Measurements from ENCODE around the gene LMBRD1. TPM values are rescaled to one million over a fixed set of nuclear protein-coding genes. Genes with fewer than 3 reads are reported as not detected.

Gene LMBRD1
- total RNA-seq, 1 experiment from 2014 or later, result 17.0 TPM

GRCh38 chr6:69758214-69758613 is 38.6 kb downstream of the LMBRD1 start:
- WGBS (ENCODE audit: extremely low coverage, insufficient read length, low lambda C conversion rate), result no CpG with 5 or more reads among the region's 1 CpG
- no peak for DNase-seq
- Histone ChIP-seq H4K20me1 (ENCODE audit: control insufficient read depth, insufficient read depth, insufficient read length) (no peaks in the 10 kb centered on the region), H2BK15ac (ENCODE audit: low read depth, low read length) (no peak overlapping the region), H2BK12ac (ENCODE audit: insufficient read length, low read depth, low read length) (no peak overlapping the region), H3K9me3 (ENCODE audit: control insufficient read depth, low read depth, low read length) (no peaks in the 10 kb centered on the region), H2BK120ac (ENCODE audit: low read depth, low read length, poor library complexity, severe bottlenecking) (no peak overlapping the region), H3K23ac (ENCODE audit: insufficient read length, low read depth, low read length) (no peak overlapping the region), H2AK5ac (ENCODE audit: insufficient read length, low read length) (no peak overlapping the region), H4K91ac (ENCODE audit: insufficient read length, low read depth, low read length) (no peak overlapping the region), H3K14ac (ENCODE audit: insufficient read depth, low read length) (no peak overlapping the region), H3K18ac (ENCODE audit: insufficient read length, low read depth, low read length) (no peak overlapping the region), H4K8ac (replicated peaks; ENCODE audit: insufficient read length, low read depth, low read length) (no peak overlapping the region), H3K23me2 (ENCODE audit: insufficient read length, low read depth, low read length, poor library complexity, severe bottlenecking) (no peaks in the 10 kb centered on the region), H3K4ac (ENCODE audit: low read depth, low read length) (no peak overlapping the region), H3K56ac (ENCODE audit: insufficient read length, low read depth, low read length) (no peak overlapping the region), H3K79me2 (ENCODE audit: insufficient read depth, low read length) (no peaks in the 10 kb centered on the region), H2BK20ac (ENCODE audit: low read depth, low read length, poor library complexity, severe bottlenecking) (no peak overlapping the region), H4K5ac (ENCODE audit: insufficient read length, low read depth, low read length) (no peak overlapping the region), H3K79me1 (ENCODE audit: insufficient read depth, low read depth, low read length, poor library complexity, severe bottlenecking) (no peaks in the 10 kb centered on the region), H2AFZ (ENCODE audit: low read length) (no peak overlapping the region), H3K27ac (ENCODE audit: insufficient read length, low read depth, low read length) (no peak overlapping the region), H3T11ph (ENCODE audit: low read length) (no peak overlapping the region), H2BK5ac (ENCODE audit: insufficient read length, low read length) (no peak overlapping the region), H3K9ac (ENCODE audit: extremely low read depth, insufficient read length, low read length) (no peak overlapping the region), H3K27me3 (ENCODE audit: insufficient read depth, low read length) (no peaks in the 10 kb centered on the region), H3K4me2 (ENCODE audit: insufficient read depth, insufficient read length, low read length) (no peak overlapping the region), H3K4me1 (ENCODE audit: insufficient read depth, low read length) (peaks cover 5% of the 10 kb centered on the region; the same call in 1 of the 2 replicates)
- H3K36me3 Mint-ChIP-seq (ENCODE audit: insufficient read depth in 1 of 3, low read depth in 3 of 3), result peaks cover 4 to 11% (median 7%) of the 10 kb centered on the region in 3 experiments
- no peaks in the 10 kb centered on the region for H3K27me3 Mint-ChIP-seq (ENCODE audit: low read depth)
- peaks cover 3 to 4% of the 10 kb centered on the region in 2 experiments; a peak in 4 of 5 replicates for H3K9me3 Mint-ChIP-seq
- peak overlapping the region in 1 of 3 experiments; percentile 46; a peak in 1 of 7 replicates for H3K27ac Mint-ChIP-seq
- TF ChIP-seq, protein P1, sequence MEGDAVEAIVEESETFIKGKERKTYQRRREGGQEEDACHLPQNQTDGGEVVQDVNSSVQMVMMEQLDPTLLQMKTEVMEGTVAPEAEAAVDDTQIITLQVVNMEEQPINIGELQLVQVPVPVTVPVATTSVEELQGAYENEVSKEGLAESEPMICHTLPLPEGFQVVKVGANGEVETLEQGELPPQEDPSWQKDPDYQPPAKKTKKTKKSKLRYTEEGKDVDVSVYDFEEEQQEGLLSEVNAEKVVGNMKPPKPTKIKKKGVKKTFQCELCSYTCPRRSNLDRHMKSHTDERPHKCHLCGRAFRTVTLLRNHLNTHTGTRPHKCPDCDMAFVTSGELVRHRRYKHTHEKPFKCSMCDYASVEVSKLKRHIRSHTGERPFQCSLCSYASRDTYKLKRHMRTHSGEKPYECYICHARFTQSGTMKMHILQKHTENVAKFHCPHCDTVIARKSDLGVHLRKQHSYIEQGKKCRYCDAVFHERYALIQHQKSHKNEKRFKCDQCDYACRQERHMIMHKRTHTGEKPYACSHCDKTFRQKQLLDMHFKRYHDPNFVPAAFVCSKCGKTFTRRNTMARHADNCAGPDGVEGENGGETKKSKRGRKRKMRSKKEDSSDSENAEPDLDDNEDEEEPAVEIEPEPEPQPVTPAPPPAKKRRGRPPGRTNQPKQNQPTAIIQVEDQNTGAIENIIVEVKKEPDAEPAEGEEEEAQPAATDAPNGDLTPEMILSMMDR (conservative IDR thresholded peaks at IDR 0.05), result no peak
- H3K4me3 Mint-ChIP-seq, result no peak overlapping the region
- H3K4me1 Mint-ChIP-seq, result peaks cover 9% of the 10 kb centered on the region in 2 experiments

Data from H9 (cell line).